Bronchial epithelial cell (primary cell): ENCODE results near the gene PACS2. TPM values are rescaled to one million over a fixed set of nuclear protein-coding genes. Genes with fewer than 3 reads are reported as not detected.

Source experiments
- DNase-seq: peaks from one replicate; pipeline ENCODE4 v3.0.0-alpha.2; 2010; ENCODE audit warnings: low read depth
- FAIRE-seq: peaks from 2 replicates; lab custom pipeline; 2011; peaks lifted over from hg19 to GRCh38; lab: Jason Lieb, UNC
- H3K27me3 ChIP-seq: 2 replicates; pipeline ENCODE4 v1.5.1; 2011; ENCODE audit warnings: low read length; ENCODE audit not compliant: control insufficient read depth, insufficient read depth
- H3K36me3 ChIP-seq: 2 replicates; pipeline ENCODE4 v1.5.1; 2011; ENCODE audit warnings: low read length; ENCODE audit not compliant: control insufficient read depth, insufficient read depth
- H3K4me3 ChIP-seq: 2 replicates; pipeline ENCODE4 v1.5.1; 2011; ENCODE audit warnings: mild to moderate bottlenecking, low read depth, low read length, control low read depth
- CTCF ChIP-seq: IDR thresholded peaks from 2 replicates; pipeline ENCODE4 v1.5.1; 2011; ENCODE audit warnings: mild to moderate bottlenecking, moderate library complexity, low read length, control low read depth, inconsistent platforms; ENCODE audit not compliant: insufficient read depth, severe bottlenecking
- total RNA-seq: library from RNA; depleted of rRNA; stranded (reverse); fragments of >200 nt; gene quantifications from 2 replicates; pipeline ENCODE4 v1.2.1, GENCODE V29; 2014

The PACS2 gene
- total RNA-seq, 1 donor from 2014 or later, result 42.4 TPM

- no peak for TF ChIP-seq CTCF
- H3K27me3 ChIP-seq, result no peaks in the 10 kb centered on the region
- FAIRE-seq, result no peak
- no peak for DNase-seq
- peak within 1 kb of the TSS; percentile 65 for H3K4me3 ChIP-seq
- H3K36me3 ChIP-seq, result no peaks in the 10 kb centered on the region
These were observed 104.9 kb downstream of the PACS2 start, which contains the start of gene MTA1 for GRCh38 chr14:105419195-105420091. MTA1 (plus strand) TSS chr14:105419827; CDS start chr14:105420036, 209 bp downstream.

GRCh38 chr14:105420101-105420973 is 105.8 kb downstream of the PACS2 start:
- DNase-seq, result no peak
- no peak for TF ChIP-seq CTCF
- no peak for FAIRE-seq
- H3K36me3 ChIP-seq, result peaks cover 2% of the 10 kb centered on the region
- H3K27me3 ChIP-seq, result no peaks in the 10 kb centered on the region
- H3K4me3 ChIP-seq, result peak overlapping the region; percentile 65

- DNase-seq (no peak), FAIRE-seq (no peak)
- peak overlapping the region; percentile 65 for H3K4me3 ChIP-seq
- H3K27me3 ChIP-seq, result no peaks in the 10 kb centered on the region
- no peak for TF ChIP-seq CTCF
- H3K36me3 ChIP-seq, result peaks cover 2% of the 10 kb centered on the region
These were observed 106.6 kb downstream of the PACS2 start for GRCh38 chr14:105420974-105421674.

GRCh38 chr14:105421723-105422615 is 107.4 kb downstream of the PACS2 start:
- peaks cover 4% of the 10 kb centered on the region for H3K36me3 ChIP-seq
- no peak for DNase-seq
- H3K4me3 ChIP-seq, result no peak overlapping the region
- no peaks in the 10 kb centered on the region for H3K27me3 ChIP-seq
- TF ChIP-seq CTCF, result no peak
- FAIRE-seq, result no peak
